HS-27A (cell line): Measurements from ENCODE around the gene TANGO6.

Source experiments
- DNase-seq: peaks from one replicate; pipeline ENCODE4 v3.0.0-alpha.2; 2012; ENCODE audit warnings: low read depth, missing footprints

Gene TANGO6

DNA sequence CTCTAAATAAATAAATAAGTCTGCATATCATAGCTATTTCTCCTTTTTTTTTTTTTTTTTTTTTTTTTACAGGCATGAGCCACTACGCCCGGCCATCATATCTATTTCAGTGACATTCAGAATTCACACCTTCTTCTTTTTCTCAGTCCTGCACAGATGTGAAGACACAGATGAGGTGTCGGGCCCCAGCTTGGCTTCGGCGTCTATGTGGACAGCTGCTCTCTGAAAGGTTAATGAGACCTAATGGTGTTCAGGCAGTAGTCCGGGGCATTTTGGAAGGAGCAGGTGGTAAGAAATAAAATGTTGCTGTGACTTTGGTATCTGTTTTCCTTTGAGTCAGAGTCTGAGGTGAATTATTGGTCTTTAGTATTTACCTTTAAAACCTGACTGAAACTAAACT is 23.6 kb downstream of the TANGO6 start:
- DNase-seq, result no peak

DNA sequence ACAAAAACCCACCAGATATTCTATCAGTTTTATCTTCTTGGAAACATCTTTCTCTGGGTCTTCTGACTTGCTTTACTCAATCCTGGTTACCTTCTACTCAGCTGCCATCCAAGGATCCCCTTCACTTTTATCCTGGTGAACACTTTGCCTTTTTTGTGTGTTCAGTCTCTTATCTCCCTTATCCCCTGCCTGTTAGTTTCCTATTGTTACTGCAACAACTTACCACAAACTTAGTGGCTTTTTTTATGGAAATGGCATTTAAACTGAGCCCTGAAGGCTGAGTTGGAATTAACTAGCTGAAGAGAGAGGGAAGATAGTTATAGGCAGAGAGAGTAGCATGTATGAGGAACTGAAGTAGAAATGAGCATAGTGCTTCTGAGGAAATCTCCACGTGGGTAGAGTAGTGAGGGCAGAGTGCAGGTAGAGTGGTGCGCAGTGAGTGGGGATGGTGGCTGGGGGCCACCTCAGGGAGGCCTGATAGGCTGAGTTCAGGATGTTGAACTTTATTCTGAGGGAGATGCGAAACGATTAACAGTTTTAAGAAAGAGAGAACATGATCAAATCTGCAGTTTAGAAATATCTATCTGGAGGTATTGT is 26.3 kb downstream of the TANGO6 start:
- no peak for DNase-seq

DNA sequence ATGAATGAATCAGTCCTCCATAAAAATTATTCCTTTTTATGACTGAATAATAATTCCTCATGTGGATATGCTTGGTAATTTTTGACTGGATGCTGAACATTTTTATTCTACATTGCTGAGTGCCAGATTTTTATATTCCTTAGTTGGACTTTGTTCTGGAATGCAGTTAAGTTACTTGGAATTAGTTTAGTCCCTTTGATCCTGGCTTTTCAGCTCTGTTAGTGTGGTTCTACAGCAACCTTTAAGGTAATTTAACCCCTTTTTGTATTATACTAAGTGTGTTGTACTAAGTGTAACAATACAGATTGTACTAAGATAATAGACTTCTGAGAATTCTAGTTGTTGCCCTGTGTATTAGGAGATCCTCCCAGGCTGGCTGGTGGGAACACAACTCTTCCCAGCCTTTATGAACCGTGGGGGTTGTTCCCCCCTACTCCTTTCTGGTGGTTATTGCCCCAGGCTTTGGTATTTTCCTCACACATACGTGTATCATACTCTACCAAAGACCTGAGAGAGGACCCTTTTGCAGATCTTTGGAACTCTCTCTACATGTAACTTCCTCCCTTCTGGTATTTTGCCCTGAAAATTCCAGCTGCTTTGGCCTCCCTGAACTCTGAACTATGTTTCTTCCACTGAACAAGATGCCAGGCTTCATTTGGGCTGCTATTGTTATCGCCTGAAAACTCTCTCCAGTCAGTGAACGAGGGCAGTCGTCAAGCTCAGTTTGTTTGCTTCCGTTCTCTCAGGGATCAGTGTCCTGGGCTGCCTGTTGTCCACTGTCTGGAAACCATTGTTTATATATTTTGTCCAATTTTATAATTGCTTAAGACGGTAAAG is 30.5 kb downstream of the TANGO6 start:
- DNase-seq, result no peak

DNA sequence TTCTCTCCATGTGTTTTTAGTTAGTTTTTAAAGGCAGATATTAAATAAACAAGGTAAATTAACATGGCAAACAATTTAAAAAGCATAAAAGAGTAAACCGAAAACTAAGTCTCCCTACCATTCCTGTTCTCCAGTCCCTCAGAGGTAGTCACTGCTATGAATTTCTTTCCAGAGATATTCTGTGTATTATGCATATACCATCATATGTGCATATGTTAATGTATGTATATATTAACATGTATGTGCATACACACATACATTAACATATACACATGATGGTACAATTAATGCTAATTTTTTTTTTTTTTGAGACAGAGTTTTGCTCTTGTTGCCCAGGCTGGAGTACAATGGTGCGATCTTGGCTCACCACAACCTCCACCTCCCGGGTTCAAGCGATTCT is 32.5 kb downstream of the TANGO6 start:
- DNase-seq, result no peak

DNA sequence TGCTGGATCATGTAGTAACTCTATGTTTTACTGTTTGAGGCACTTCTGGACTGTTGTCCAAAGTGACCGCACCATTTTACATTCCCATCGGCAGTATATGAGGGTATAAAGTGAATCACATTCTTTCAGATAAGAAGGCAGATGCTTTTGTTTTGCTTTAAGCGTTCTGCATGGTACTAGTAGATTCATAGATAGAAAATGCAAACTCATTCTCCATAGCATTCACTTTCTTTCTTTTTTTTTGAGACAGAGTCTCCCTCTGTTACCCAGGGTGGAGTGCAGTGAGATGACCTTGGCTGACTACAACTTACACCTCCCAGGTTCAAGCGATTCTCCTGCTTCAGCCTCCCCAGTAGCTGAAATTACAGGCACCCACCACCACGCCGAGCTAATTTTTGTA is 40.4 kb downstream of the TANGO6 start:
- DNase-seq, result no peak

DNA sequence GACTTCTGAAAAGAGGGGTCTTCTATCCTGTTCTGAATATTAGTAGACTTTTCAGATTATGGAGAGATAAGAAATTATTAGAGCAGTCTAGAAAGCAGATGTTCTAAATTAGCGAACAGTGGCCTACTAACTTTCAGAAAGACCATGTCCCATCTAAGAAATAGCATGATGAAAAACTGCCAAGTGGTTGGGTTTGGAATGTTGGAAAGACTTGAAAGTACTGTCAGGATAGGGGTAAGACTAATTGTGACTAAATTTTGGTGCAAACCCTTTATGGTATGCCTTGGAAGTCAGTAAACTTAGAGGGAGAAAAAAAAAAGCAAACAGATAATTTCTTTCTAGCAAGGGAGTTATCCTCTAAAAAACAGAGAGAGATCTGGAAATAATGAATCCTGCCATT is 41.1 kb downstream of the TANGO6 start:
- no peak for DNase-seq

DNA sequence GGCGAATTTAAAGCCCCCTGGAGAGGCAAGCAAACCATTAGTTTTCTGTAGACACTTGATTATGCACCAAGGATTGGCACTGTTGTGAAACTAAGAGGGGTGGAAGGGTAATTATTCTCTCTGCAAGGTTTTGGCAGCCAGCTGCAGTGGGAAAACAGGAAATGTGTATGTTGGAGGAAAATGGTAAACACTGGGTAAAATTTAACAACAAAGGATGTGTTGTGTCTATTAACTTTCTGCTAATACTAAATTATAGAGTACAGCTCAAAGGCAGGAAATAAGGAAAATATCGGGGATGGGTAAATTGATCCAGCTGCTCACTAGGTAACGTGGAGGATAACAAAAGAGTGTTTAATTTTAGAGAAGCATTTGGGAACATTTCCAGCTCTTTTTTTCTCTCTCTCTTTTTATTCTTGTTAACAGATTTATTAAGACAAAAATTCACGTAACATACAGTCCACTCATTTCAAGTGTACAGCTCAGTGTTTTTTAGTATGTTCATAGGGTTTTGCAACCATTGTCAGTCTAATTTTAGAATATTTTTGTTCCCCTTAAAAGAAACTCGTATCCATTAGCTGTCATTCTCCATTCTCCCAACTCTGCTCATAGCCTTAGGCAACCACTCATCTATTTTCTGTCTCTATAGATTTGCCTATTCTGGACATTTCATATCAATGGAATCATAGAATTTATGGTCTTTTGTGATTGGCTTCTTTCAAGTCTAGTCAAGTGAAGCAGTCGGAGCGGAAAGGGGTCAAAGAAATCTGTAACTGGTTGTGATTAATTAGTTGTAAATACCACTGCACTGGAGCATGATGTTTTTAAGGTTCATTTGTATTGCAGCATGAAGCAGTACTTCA is 41.8 kb downstream of the TANGO6 start:
- no peak for DNase-seq

DNA sequence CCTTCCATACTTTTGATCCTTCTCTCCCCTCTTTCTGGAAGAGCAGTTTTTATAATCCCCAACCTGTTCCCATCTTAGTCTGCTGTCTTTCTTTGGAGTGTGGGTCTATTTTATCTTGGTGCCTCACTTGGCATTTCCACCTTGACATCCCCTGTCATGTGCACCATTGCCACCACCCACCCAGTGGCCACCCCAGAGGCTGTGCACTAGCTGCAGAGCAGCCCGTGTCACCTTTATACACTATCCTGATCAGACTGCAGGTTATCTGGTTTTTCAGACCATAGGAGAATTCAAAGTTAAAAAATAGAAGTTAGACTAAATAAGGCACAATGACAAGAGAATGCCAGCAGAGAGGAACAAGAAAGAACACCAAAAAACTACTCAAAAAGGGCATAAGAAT is 43.8 kb downstream of the TANGO6 start:
- DNase-seq, result no peak

DNA sequence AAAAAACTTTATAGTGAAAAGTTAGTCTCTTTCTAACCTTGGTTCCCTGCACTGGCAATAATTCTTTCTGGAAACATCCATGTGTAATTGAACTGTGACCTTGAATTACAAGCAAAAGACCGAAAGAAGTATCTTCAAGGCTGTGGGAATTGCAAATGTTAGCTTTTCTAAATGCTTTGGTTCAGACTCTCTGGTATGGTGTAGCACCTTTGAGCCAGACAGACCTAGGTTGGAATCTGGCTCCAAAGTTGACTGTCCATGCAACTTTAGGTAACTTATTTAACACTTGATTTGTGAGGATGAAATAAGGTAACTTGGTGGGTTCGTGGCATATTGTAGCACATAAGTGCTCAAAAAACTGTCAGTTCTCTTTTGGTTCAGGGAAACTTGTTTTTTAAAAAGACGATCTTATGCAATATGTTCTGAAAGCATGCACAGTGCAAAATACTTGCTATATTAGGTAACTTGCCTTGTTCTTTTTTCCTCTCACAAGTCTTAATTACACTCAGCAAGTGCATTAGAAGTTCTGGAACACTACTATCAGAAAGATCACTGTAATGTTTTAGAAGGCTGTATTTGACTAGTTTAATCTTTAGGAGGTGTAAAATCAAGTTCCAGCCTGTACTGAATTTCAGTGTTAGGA is 46.3 kb downstream of the TANGO6 start:
- no peak for DNase-seq

DNA sequence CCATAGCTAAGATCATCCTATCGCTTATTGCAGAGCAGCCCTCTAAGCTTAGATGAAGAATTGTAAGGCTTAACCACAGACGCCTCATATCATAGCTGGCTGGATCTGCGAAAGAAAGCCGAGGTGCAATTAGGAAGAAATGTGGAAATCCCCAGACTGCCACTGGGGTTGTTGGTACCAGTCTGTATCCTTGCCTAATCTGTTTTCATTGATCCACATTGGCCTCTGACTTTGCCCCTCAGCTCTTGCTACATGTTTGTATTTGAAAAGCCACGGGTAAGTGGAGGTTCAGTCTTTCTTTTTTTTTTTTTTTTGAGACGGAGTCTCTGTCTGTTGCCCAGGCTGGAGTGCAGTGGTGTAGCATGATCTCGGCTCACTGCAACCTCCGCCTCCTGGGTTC is 48.9 kb downstream of the TANGO6 start:
- no peak for DNase-seq

DNA sequence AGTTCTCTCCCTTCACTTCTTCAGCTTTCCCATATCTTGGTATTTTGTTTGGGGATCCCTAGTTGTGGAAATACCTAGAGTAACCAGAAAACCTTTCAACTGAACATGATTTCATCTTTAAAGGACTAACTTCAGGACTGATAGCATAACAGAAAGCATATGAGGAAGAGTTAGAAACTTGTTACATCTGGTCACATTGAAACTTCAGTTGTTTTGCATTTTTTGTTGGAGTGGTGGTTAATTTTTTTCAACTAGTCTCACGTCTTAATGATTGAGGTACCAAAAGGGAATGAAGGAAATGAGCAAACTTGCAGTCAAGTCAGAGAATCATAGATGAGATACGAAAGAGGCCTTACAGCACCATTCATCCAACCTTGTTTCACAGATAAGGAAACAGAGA is 49.6 kb downstream of the TANGO6 start:
- DNase-seq, result no peak

DNA sequence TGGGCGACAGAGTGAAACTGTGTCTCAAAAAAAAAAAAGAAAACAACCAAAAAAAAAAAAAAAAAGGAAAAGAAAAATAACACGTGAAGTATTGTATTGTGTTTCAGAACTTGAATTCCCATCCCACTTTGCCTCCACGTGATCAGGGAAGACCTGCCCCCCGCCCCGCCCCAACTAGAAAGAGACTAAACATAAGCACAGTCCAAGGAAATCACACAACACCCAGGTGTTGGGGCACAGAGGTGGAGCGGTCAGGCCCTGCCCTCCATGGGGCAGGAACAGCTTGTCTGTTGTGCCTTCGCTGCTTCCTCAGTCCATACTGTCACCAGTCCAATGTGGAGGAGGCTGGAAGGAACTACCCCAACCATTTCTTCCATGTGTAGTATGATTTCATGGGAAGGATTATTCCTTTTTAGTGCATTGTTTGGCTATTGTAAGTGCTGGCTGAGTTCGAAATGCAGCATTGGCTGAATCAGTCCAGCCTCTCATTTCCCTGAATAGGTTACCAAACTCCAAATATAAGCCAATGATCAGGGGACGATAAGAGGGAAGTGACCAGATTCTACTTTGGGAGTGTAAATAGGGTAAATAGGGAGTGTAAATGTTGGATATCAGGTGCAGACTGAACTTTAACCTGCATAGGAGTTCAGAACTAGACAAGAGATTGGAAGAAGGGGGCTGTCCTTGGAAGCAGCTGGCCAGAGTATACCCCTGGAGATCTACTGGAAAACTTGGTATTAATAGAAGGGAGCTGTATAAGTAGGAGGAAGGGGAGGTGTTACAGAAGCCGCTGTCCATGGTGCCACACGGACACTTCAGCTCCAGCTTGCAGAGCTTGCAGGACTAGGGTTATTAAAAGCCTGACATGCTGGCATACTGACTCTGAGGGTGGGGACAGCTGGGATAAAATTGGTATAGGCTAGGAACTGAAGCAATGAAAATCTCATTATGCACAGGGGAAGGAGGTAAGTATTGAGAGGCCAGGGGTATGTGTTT is 50.7 kb downstream of the TANGO6 start:
- DNase-seq, result no peak

DNA sequence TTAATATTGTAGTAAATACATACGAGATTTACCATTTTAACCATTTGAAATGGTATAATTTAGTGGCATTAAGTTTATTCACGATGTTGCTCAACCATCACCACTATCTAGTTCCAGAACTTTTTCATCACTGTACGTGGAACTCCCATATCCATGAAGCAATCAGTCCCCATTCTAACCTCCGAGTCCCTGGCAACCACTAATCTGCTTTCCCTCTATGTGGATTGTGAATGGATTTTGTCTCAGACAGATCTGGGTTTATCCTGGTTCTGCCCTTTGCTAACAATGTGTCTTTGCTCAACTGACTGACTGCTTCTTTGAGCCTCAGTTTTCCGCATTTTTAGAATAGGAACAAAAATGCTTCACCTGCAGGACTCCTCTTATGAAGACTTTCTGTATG is 51.4 kb downstream of the TANGO6 start:
- no peak for DNase-seq

DNA sequence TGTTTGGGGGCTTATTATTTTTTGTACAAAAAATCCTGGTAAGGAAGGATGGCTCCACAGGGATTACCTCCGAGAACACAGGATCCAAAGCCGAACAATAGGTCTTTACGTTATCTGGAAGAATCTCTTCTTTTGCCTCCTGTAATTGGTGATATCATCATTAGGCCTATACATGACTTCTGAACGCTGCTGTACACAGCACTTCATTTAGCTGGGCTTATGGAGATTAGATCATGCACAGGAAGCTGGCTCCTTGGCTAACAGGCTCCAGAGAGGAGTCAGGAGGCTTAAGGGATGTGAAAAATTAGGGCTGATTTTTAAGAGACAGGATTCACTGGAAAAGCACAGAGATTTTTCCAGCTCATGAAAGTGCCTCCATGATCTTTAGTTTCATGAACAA is 54.7 kb downstream of the TANGO6 start:
- DNase-seq, result no peak

DNA sequence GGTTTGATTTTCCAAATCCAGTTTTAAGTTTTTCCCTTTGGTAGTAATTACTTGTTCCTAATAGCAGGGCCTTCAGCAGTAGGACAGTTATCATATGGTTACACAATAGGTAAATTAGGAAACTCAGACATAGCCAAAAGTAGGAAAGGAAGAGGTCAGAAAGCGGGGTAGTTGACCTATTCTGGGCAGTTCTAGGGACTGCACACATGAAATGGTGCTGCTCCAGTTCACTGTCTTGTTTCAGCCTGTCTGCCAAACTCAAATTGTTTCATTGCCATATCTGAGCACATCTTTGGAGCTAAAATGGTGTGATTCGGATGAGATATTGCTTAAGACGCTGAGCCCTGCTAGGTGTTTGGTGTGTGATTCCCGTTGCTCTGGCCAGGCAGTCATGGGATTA is 56.7 kb downstream of the TANGO6 start:
- no peak for DNase-seq

DNA sequence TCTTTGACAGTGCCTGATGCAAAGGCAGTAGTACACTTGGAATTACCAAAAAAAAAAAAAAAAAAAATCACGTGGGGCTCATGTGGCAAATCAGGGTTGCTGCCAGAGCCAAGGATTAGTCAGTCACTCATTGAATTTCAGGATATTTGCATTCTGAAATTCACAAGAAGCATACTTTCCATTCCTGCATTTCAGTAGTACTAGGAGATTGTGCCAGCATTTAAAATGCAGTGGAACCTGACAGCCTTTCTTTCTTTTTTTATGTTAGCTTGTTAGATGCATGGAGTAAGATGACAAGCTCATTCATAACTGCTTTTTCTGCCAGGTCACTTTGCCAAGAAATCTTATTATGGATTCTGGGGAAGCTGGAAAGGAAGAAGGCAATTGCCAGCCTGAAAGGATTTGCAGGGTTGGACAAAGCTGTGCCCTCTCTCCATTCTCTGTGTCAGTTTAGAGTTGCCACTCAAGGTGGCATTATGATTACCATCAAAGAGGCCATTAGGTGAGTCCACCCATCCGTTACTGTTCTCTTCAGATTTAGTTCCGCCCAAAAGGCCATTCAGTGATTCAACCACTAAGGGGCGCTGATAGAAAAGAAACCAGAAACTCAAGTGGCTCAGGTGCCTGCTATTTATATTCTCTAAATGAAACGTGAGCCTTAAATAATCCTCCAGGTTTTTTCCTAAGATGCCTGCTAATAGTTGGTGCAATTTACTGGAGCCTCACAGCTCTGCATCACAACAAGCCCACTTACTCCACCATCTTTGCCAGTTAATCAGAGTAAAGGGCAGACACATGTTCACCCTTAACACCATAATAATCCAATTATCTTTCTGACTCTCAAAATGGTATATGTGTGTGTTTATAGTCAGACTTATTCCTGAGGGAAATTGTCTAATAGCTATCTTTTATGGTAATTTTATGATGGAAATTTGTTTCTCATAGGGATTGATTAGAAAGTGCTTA is 59.0 kb downstream of the TANGO6 start:
- no peak for DNase-seq

DNA sequence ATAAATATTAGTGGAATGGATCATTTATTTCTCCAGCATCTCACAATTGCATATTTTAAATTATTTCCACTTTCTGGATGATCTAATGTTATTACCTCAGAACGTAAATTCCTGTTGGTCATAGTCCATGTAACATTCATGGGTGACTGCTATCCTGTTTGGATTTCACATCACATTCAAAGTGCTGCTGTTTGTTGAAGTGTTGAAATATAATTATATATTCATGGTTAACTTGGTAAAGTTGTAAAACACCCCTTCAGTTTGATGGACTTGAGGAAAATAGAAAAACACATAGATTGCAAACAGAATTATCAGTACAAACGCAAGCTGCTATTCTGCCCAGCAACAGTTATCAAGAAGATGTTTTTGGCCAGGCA is 59.6 kb downstream of the TANGO6 start:
- no peak for DNase-seq

DNA sequence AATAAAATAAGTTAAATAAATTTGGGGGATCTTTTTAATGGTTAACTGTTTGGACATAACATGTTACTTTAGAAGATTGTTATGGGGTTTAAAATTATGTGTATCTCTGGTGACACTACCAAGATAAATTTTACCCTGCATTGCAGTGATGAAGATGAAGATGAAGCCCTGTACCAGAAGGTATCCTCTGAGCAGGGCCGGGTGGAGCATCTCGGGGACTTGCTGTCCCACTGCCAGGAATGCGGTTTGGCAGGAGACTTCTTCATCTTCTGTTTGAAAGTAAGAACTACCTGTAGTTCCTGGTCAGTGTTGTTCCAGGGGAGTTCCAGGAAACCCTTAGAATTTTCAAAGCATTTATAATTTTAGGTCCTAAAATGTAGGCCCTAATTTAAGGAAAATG is 64.0 kb downstream of the TANGO6 start:
- no peak for DNase-seq

DNA sequence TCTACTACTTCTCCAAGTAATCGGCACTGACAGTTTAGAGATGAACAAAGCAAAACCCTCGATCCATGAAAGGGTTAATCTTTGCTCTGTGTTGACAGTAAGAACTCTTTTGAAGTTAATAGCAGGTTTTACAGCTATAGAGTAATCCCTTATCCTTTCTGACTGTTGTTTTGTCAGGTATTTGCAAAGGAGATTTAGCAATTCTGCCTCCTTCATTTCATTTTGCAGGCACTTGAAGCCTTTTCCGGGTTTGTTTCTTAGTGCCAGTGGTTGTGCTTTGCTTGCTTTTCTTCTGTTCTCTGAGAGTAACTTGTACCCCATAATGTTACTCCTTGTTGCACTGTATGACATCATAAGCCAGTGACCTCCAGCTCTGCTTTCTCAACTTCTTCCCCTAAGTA is 64.5 kb downstream of the TANGO6 start:
- DNase-seq, result no peak

DNA sequence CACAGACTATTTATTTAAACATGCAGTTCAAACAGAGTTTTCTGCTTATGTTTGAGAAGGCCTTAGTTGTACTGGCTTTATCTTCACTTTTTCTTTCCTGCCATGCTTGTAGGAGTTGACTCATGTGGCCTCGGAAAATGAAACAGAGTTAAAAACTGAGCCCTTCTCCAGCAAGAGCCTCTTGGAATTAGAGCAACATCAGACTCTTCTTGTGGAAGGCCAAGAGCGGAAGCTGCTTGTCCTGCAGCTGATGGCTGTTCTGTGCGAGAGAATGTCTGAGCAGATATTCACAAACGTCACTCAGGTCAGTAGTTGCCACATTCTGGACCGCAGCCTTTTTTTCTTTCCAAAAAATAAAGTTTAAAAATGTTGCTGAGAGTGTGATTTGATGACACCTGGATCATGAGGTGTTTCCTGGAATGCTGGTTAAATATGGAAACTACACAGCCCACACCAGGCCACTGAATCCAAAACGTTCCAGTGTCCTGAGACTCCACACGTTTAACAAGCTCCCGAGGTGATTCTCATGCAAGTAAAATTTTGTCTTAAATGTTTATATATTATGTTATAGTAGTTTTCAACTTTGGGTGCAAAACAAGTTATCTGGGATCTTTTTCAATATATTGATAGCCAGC is 65.9 kb downstream of the TANGO6 start:
- no peak for DNase-seq
